BJ (cell line): ENCODE data around the gene ARSK. TPM values are rescaled to one million over a fixed set of nuclear protein-coding genes. Genes with fewer than 3 reads are reported as not detected.

Experiments
- CTCF ChIA-PET: fragments of 350-600 bp; formaldehyde crosslinking; extraction: SDS; loops from one replicate; lab custom pipeline; 2021; ENCODE audit warnings: antibody characterized with exemption, inconsistent platforms; lab: Yijun Ruan, JAX
- POLR2A ChIA-PET: fragments of 300-600 bp; sonication (Branson Sonifier 250); formaldehyde crosslinking; extraction: SDS; loops from one replicate; lab custom pipeline; 2021; ENCODE audit warnings: antibody characterized with exemption; lab: Charles Lee
- DNase-seq: peaks from one replicate; pipeline ENCODE4 v3.0.0-alpha.2; 2011; ENCODE audit warnings: low read depth
- H3K27me3 ChIP-seq: 2 replicates; pipeline ENCODE4 v1.6.0; 2011; ENCODE audit warnings: low read length; ENCODE audit not compliant: control insufficient read depth, insufficient read depth
- H3K36me3 ChIP-seq: 2 replicates; pipeline ENCODE4 v1.5.1; 2011; ENCODE audit warnings: low read length; ENCODE audit not compliant: control insufficient read depth, insufficient read depth
- H3K4me3 ChIP-seq: 2 replicates; pipeline ENCODE4 v1.5.1; 2011; ENCODE audit warnings: low read depth, mild to moderate bottlenecking, control low read depth, low read length
- polyA plus RNA-seq: library from polyadenylated mRNA; depleted of rRNA; stranded (reverse); fragments of >200 nt; gene quantifications from 2 replicates; pipeline ENCODE4 v1.2.3, GENCODE V29; 2011
- TF ChIP-seq, protein P1 (sequence below): IDR thresholded peaks from 2 replicates; pipeline ENCODE4 v1.5.1; 2011; ENCODE audit warnings: low read depth, mild to moderate bottlenecking, control low read depth, inconsistent platforms, low read length, moderate library complexity; ENCODE audit not compliant: insufficient read depth

Gene ARSK
- polyA plus RNA-seq, 1 experiment, result 8.0 TPM

DNA sequence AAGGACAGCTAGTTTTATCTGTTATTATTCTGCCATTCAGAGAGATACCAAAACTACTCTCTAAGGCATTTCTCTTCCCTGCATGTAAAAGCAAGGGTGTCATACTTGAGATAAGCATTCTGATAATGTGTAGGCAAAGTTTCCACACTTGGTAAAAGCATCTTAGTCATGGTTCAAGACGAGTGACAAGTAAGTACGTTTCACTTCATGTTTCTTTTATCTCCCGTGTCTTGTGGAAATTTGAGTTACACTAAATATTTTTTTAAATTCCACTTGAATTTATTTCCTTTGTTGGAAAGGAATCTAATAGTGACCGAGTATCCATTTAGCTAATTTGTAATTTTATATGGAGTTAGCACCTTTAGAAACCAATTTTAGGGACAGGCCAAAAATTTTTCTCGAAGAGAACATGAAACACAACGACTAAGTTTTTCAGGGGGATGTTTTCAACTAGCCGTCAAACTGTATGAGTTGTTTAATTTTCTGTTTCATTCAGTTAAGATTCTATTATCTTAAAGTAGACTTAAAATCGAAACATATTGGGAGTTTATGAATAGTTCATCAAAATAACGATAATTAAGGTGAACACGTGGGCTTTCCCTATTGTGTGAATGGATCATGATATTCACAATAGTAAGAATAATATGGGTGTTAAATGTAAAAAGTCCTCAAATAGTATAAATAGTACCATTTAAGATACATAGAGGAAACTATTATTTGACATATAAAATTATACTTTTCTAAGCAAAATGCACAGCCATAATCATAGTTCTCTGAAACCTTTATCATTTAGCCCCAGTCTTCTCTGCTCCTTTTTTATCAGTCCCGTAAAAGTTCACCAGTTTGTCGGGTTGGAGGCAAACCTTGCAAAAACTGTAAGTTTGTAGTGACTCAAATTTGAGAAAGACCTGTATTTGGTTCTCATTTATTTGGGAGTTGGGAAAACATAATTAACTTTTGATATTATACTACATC, 93.3 kb downstream of the ARSK start:
- ChIA-PET POLR2A (interaction anchor here (0.7 kb wide), 1 partner anchor 160 kb away, joined by 12 read pairs; no protein-coding TSS in a partner anchor), CTCF (interaction anchor here (1.0 to 6.7 kb wide), 2 partner anchors 122 to 134 kb away, joined by 3 to 41 read pairs; no protein-coding TSS in a partner anchor)
- H3K27me3 ChIP-seq, result no peaks in the 10 kb centered on the region
- TF ChIP-seq, protein P1, sequence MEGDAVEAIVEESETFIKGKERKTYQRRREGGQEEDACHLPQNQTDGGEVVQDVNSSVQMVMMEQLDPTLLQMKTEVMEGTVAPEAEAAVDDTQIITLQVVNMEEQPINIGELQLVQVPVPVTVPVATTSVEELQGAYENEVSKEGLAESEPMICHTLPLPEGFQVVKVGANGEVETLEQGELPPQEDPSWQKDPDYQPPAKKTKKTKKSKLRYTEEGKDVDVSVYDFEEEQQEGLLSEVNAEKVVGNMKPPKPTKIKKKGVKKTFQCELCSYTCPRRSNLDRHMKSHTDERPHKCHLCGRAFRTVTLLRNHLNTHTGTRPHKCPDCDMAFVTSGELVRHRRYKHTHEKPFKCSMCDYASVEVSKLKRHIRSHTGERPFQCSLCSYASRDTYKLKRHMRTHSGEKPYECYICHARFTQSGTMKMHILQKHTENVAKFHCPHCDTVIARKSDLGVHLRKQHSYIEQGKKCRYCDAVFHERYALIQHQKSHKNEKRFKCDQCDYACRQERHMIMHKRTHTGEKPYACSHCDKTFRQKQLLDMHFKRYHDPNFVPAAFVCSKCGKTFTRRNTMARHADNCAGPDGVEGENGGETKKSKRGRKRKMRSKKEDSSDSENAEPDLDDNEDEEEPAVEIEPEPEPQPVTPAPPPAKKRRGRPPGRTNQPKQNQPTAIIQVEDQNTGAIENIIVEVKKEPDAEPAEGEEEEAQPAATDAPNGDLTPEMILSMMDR, result no peak
- no peaks in the 10 kb centered on the region for H3K36me3 ChIP-seq
- DNase-seq, result no peak
- no peak overlapping the region for H3K4me3 ChIP-seq

DNA sequence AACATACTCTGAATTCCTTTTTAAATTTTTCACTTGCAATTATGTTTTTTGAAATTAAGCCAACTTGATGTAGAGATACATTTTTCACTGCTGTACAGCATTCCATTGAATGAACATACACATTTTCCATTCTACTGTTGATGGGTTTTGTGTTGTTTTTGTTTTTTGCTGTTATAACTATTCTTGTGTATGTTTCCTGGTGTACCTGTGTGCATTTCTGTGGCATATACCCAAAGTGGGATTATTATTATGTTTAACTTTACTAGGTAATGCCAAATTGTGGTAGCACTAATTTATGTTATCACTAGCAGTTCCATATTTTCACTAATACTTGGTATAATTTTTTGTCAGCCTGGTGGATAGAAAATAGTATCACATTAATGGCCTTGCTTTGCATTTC, 94.4 kb downstream of the ARSK start:
- no peaks in the 10 kb centered on the region for H3K36me3 ChIP-seq
- no peak overlapping the region for H3K4me3 ChIP-seq
- ChIA-PET CTCF (no interaction called here), POLR2A (interaction anchor here (0.7 kb wide), 1 partner anchor 159 kb away, joined by 12 read pairs; no protein-coding TSS in a partner anchor)
- no peaks in the 10 kb centered on the region for H3K27me3 ChIP-seq
- TF ChIP-seq, protein P1, result no peak
- no peak for DNase-seq

DNA sequence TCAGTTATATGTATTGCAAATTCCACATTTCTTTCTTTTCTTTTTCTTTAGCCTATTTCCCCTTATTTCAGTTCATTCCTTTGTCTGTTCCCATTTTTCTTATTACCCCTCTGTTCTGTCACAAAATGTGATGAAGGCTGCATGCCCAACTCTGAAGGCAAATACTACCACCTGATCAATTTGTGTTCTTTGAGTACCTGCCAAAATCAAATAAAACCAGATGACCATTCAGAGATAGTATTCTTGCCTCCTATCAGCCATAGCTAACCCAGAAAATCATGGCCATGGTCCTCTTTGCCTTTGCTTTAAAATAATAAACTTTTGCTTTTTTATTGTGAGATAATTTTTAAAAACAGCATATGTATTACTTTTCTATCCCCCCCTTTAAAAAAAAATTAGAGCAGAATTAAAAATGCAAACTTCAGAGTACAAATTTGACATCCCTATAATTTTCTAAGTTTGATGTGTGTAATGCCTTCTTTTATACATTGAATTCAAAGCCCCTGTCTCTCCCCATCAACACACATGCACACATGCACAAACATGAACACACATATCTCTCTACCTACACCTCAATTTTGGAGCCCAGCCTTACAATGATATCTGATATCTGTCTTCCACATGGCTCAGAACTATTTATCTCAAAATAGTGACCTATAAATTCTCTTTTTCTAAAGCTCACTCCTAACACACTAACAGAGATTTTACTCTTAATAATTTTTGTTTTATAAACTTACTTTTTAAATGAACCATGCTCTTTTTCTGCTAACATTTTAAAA, 95.1 kb downstream of the ARSK start:
- POLR2A ChIA-PET, result no interaction called here
- DNase-seq, result no peak
- Histone ChIP-seq H3K27me3 (no peaks in the 10 kb centered on the region), H3K4me3 (no peak overlapping the region), H3K36me3 (no peaks in the 10 kb centered on the region)
- TF ChIP-seq, protein P1, result no peak
- CTCF ChIA-PET, result interaction anchor here (3.6 kb wide), 1 partner anchor 14 kb away, joined by 14 read pairs; no protein-coding TSS in a partner anchor

DNA sequence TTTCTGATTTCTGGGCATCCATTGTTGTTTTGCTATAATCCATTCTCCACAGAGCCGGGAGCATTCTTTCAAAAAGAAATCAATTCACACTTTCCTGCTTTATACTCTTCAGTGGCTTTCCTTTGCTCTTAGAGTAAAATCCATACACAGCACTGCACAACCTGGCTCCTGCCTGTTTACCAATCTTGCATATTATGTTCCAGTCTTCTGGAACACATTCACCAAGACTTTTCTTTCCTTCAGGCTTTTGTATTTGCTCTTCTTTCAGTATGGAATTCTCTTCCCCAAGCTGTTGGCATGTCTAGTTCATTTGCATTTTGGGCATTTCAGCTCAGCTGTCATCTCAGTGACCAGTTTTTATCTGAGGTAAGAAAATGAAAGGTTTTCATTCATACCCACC, 97.9 kb downstream of the ARSK start:
- Histone ChIP-seq H3K4me3 (no peak overlapping the region), H3K36me3 (no peaks in the 10 kb centered on the region), H3K27me3 (no peaks in the 10 kb centered on the region)
- DNase-seq, result no peak
- TF ChIP-seq, protein P1, result no peak
- ChIA-PET CTCF (interaction anchor here (1.0 to 3.6 kb wide), 4 partner anchors 9 to 193 kb away, joined by 3 to 14 read pairs (median 4); no protein-coding TSS in a partner anchor), POLR2A (no interaction called here)
